Activated CD8-positive, alpha-beta memory T cell treated with anti-CD3 and anti-CD28 coated beads, Interleukin-2, amount 50 U/mL, for 48 hours (primary cell): Measurements from ENCODE around the gene TMC2.

Experiments
- DNase-seq: peaks from one replicate; pipeline ENCODE4 v3.0.0-alpha.2; 2020

Gene TMC2

GRCh38 chr20:2640260-2640659 lies 103.9 kb downstream of the TMC2 start:
- no peak for DNase-seq

GRCh38 chr20:2640899-2641298 lies 104.5 kb downstream of the TMC2 start:
- no peak for DNase-seq

GRCh38 chr20:2643708-2644107 lies 107.3 kb downstream of the TMC2 start:
- no peak for DNase-seq

GRCh38 chr20:2651772-2652723 lies 115.7 kb downstream of the TMC2 start, which contains the start of gene NOP56:
TSS of gene NOP56 (plus strand) at chr20:2652632. CDS start at chr20:2652661, 29 bp downstream.
- DNase-seq, result peak; percentile 99

GRCh38 chr20:2652724-2653555 lies 116.6 kb downstream of the TMC2 start:
- DNase-seq, result peak; percentile 78

- DNase-seq, result peak; percentile 58
Measured at GRCh38 chr20:2653556-2654383, 117.4 kb downstream of the TMC2 start.

- DNase-seq, result peak; percentile 56
Measured at GRCh38 chr20:2654384-2654822, 118.0 kb downstream of the TMC2 start.

GRCh38 chr20:2654831-2655230 lies 118.5 kb downstream of the TMC2 start:
- no peak for DNase-seq

- peak; percentile 53 for DNase-seq
Measured at GRCh38 chr20:2655331-2656116, 119.2 kb downstream of the TMC2 start.

- peak; percentile 59 for DNase-seq
Measured at GRCh38 chr20:2656471-2657117, 120.2 kb downstream of the TMC2 start.

GRCh38 chr20:2657241-2657640 lies 120.9 kb downstream of the TMC2 start:
- DNase-seq, result peak; percentile 57

GRCh38 chr20:2657674-2658073 lies 121.3 kb downstream of the TMC2 start:
- no peak for DNase-seq

GRCh38 chr20:2658414-2659354 lies 122.3 kb downstream of the TMC2 start:
- peak; percentile 78 for DNase-seq

- peak; percentile 50 for DNase-seq
Measured at GRCh38 chr20:2659547-2659946, 123.2 kb downstream of the TMC2 start.

- no peak for DNase-seq
Measured at GRCh38 chr20:2663364-2663886, 127.1 kb downstream of the TMC2 start.

GRCh38 chr20:2663887-2664719 lies 127.7 kb downstream of the TMC2 start, which contains the start of gene IDH3B:
TSS of gene IDH3B (minus strand) at chr20:2664216. CDS start at chr20:2664188, 28 bp downstream.
- DNase-seq, result peak; percentile 95

- no peak for DNase-seq
Measured at GRCh38 chr20:2671977-2672376, 135.6 kb downstream of the TMC2 start.

GRCh38 chr20:2672446-2672845 lies 136.1 kb downstream of the TMC2 start:
- DNase-seq, result no peak

- DNase-seq, result no peak
Measured at GRCh38 chr20:2673453-2673852, 137.1 kb downstream of the TMC2 start.
